ENCODE results near the gene PCNX2. TPM values are rescaled to one million over a fixed set of nuclear protein-coding genes. Genes with fewer than 3 reads are reported as not detected.

The PCNX2 gene
- total and polyA plus RNA-seq, 2 of the 8 experiments (the other 6 are each of a cell fraction or from before 2014, with no cell fraction given): 46.1 to 57.6 TPM

GRCh38 chr1:232987046-232987773 lies 308.3 kb downstream of the PCNX2 start:
- Histone ChIP-seq H3K27ac (ENCODE audit: low read depth, low read length) (no peak overlapping the region), H2BK5ac (ENCODE audit: low read depth, low read length) (no peak overlapping the region), H3K4ac (replicated peaks; ENCODE audit: insufficient read length, low read depth, low read length) (no peak overlapping the region), H2AK5ac (ENCODE audit: low read depth, low read length) (no peak overlapping the region), H2BK15ac (ENCODE audit: low read length) (no peak overlapping the region), H3K18ac (ENCODE audit: extremely low read depth, low read length) (no peak overlapping the region), H4K5ac (ENCODE audit: insufficient read length, low read depth, low read length) (no peak overlapping the region), H2BK12ac (ENCODE audit: low read depth, low read length) (no peak overlapping the region), H3K4me3 (ENCODE audit: extremely low read depth in 1 of 4, insufficient read depth in 2 of 4, low read depth in 3 of 4, low read length in 4 of 4) (no peak overlapping the region), H3K36me3 (ENCODE audit: control insufficient read depth in 2 of 4, insufficient read depth in 4 of 4, low read length in 3 of 4) (peaks cover 0 to 7% (median 5%) of the 10 kb centered on the region in 4 experiments; a peak in 6 of 8 replicates), H3K9me3 (ENCODE audit: insufficient read depth in 2 of 2, low read depth in 1 of 2, low read length in 1 of 2) (no peaks in the 10 kb centered on the region), H3K4me1 (replicated peaks in 1 of 4; ENCODE audit: control insufficient read depth in 3 of 4, insufficient read depth in 4 of 4, low read length in 3 of 4) (no peaks in the 10 kb centered on the region), H3K23me2 (ENCODE audit: low read depth, low read length) (no peaks in the 10 kb centered on the region), H3K14ac (ENCODE audit: insufficient read length) (no peak overlapping the region), H2BK20ac (ENCODE audit: low read length) (no peak overlapping the region), H4K20me1 (replicated peaks in 1 of 2; ENCODE audit: control insufficient read depth in 1 of 2, insufficient read depth in 2 of 2, low read length in 2 of 2) (no peaks in the 10 kb centered on the region), H3K9ac (replicated peaks in 1 of 4; ENCODE audit: extremely low read depth in 1 of 4, low read depth in 3 of 4, low read length in 3 of 4) (no peak overlapping the region), H3K27me3 (replicated peaks in 1 of 4; ENCODE audit: control insufficient read depth in 3 of 4, extremely low read depth in 1 of 4, insufficient read depth in 3 of 4, low read length in 3 of 4) (no peaks in the 10 kb centered on the region), H3K4me2 (ENCODE audit: insufficient read depth in 1 of 2, low read depth in 2 of 2, low read length in 2 of 2) (no peak overlapping the region), H3K79me1 (ENCODE audit: low read depth, low read length) (no peaks in the 10 kb centered on the region; the same call in 1 of the 2 replicates), H3K56ac (replicated peaks; ENCODE audit: insufficient read length, low read depth, low read length) (no peak overlapping the region), H4K8ac (ENCODE audit: extremely low read depth, insufficient read depth, low read length) (no peak overlapping the region), H2AFZ (ENCODE audit: low read length) (no peak overlapping the region), H3K23ac (ENCODE audit: insufficient read length) (no peak overlapping the region), H2BK120ac (replicated peaks; ENCODE audit: low read depth, low read length) (no peak overlapping the region), H4K91ac (replicated peaks; ENCODE audit: insufficient read length, low read length) (no peak overlapping the region), H3K79me2 (ENCODE audit: control insufficient read depth in 1 of 2, insufficient read depth in 2 of 2, low read length in 2 of 2) (no peaks in the 10 kb centered on the region)
- FAIRE-seq (no peak), DNase-seq (ENCODE audit: low read depth in 1 of 2, low spot score in 2 of 2) (no peak)
- POLR2A ChIA-PET (ENCODE audit: partially characterized antibody): interaction anchor here (1.3 kb wide), 1 partner anchor 9 kb away, joined by 3 read pairs; no protein-coding TSS in a partner anchor
- CTCF ChIA-PET (ENCODE audit: partially characterized antibody): interaction anchor here (1.5 kb wide), 1 partner anchor 11 kb away, joined by 3 read pairs; no protein-coding TSS in a partner anchor
- WGBS, 2 experiments (ENCODE audit: extremely low coverage in 1 of 2, insufficient coverage in 1 of 2, insufficient read length in 1 of 2, insufficient replicate concordance in 2 of 2, low coverage in 1 of 2, low lambda C conversion rate in 2 of 2, missing lambda C conversion rate in 1 of 2): 91% methylated on average over 10 of the region's 11 CpGs; no CpG with 5 or more reads in 1 of the 2 experiments
- no peak for TF ChIP-seq EGR1 (IDR thresholded peaks at IDR 0.05; ENCODE audit: borderline replicate concordance, low read depth, low read length)
- TF ChIP-seq RBBP5 (IDR thresholded peaks at IDR 0.05; ENCODE audit: borderline replicate concordance, low read depth, low read length): no peak
- TF ChIP-seq HDAC6 (IDR thresholded peaks at IDR 0.05; ENCODE audit: low read depth, low read length): no peak
- TF ChIP-seq KDM5A (IDR thresholded peaks at IDR 0.05; ENCODE audit: low read length): no peak
- TF ChIP-seq HDAC2 (IDR thresholded peaks at IDR 0.05; ENCODE audit: borderline replicate concordance in 1 of 2, low read depth in 2 of 2, low read length in 2 of 2): no peak
- no peak for TF ChIP-seq SIN3A (conservative IDR thresholded peaks at IDR 0.05 in 1 of 2, IDR thresholded peaks at IDR 0.05 in 1 of 2; ENCODE audit: low read depth in 1 of 2, low read length in 2 of 2)
- no peak for TF ChIP-seq NRF1 (IDR thresholded peaks at IDR 0.05; ENCODE audit: low read depth, low read length)
- TF ChIP-seq KDM4A (IDR thresholded peaks at IDR 0.05; ENCODE audit: low read depth, low read length, severe bottlenecking): no peak
- no peak for TF ChIP-seq TBP (IDR thresholded peaks at IDR 0.05; ENCODE audit: low read depth, low read length)
- TF ChIP-seq RXRA (IDR thresholded peaks at IDR 0.05; ENCODE audit: insufficient read depth, low read depth, low read length): no peak
- TF ChIP-seq TCF12 (IDR thresholded peaks at IDR 0.05; ENCODE audit: low read depth, low read length): no peak
- TF ChIP-seq BRCA1 (IDR thresholded peaks at IDR 0.05; ENCODE audit: low read depth, low read length): no peak
- no peak for TF ChIP-seq MAFK (IDR thresholded peaks at IDR 0.05; ENCODE audit: low read depth, low read length)
